GM23338 (cell line): ENCODE results near the gene PTPN5. TPM values are rescaled to one million over a fixed set of nuclear protein-coding genes. Genes with fewer than 3 reads are reported as not detected.

Source experiments
- ATAC-seq: fragments of 200-7000 bp; cut with Tn5 transposase; 3 replicates; pipeline ENCODE4 v1.9.1; 2020
- DNase-seq: peaks from one replicate; pipeline ENCODE4 v3.0.0-alpha.2; 2015; ENCODE audit warnings: low spot score
- H2AFZ ChIP-seq: fragments of 200-600 bp; sonication (generic); 2 replicates; pipeline ENCODE4 v1.8.0; 2016; ENCODE audit warnings: antibody characterized with exemption, mild to moderate bottlenecking, moderate library complexity
- H3F3A ChIP-seq: fragments of 200-600 bp; sonication (generic); replicated peaks from 2 replicates; pipeline ENCODE4 v1.8.0; 2017; ENCODE audit warnings: antibody characterized with exemption, mixed run types, low read depth
- H3K27ac ChIP-seq: fragments of 200-600 bp; sonication (generic); 2 replicates; pipeline ENCODE4 v1.6.1; 2016; ENCODE audit warnings: low read depth
- H3K27me3 ChIP-seq: fragments of 200-600 bp; sonication (generic); 2 replicates; pipeline ENCODE4 v1.8.0; 2016; ENCODE audit warnings: mild to moderate bottlenecking, mixed run types, moderate library complexity; ENCODE audit not compliant: insufficient read depth
- H3K36me3 ChIP-seq: fragments of 200-600 bp; sonication (generic); 2 replicates; pipeline ENCODE4 v1.8.0; 2016; ENCODE audit warnings: mild to moderate bottlenecking; ENCODE audit not compliant: insufficient read depth
- H3K4me1 ChIP-seq: fragments of 200-600 bp; sonication (generic); 2 replicates; pipeline ENCODE4 v1.8.0; 2016; ENCODE audit warnings: mild to moderate bottlenecking, moderate library complexity; ENCODE audit not compliant: insufficient read depth
- H3K4me2 ChIP-seq: fragments of 200-600 bp; sonication (generic); 2 replicates; pipeline ENCODE4 v1.7.1; 2017; ENCODE audit warnings: mixed run types
- H3K4me3 ChIP-seq: fragments of 200-600 bp; sonication (generic); 2 replicates; pipeline ENCODE4 v1.6.1; 2016; ENCODE audit warnings: mixed run types
- H3K79me2 ChIP-seq: fragments of 200-600 bp; sonication (generic); replicated peaks from 2 replicates; pipeline ENCODE4 v1.8.0; 2017; ENCODE audit warnings: mild to moderate bottlenecking; ENCODE audit not compliant: insufficient read depth
- H3K9me2 ChIP-seq: fragments of 200-600 bp; sonication (generic); 2 replicates; pipeline ENCODE4 v1.8.0; 2017; ENCODE audit not compliant: insufficient read depth
- H4K20me1 ChIP-seq: fragments of 200-600 bp; sonication (generic); replicated peaks from 2 replicates; pipeline ENCODE4 v1.8.0; 2017; ENCODE audit warnings: mild to moderate bottlenecking; ENCODE audit not compliant: insufficient read depth
- H3K27ac Mint-ChIP-seq: 2 replicates; pipeline ENCODE4 v1.8.0; 2020; ENCODE audit warnings: inconsistent platforms, mild to moderate bottlenecking, moderate library complexity, mixed read lengths
- H3K27me3 Mint-ChIP-seq: 3 replicates; pipeline ENCODE4 v1.8.0; 2022; ENCODE audit warnings: low read depth, mild to moderate bottlenecking, moderate library complexity, mixed read lengths, inconsistent platforms; ENCODE audit not compliant: insufficient read depth, poor library complexity
- H3K36me3 Mint-ChIP-seq: 3 replicates; pipeline ENCODE4 v1.8.0; 2021; ENCODE audit warnings: low read depth, mild to moderate bottlenecking, inconsistent platforms, moderate library complexity, mixed read lengths
- H3K4me1 Mint-ChIP-seq: 3 replicates; pipeline ENCODE4 v1.8.0; 2020; ENCODE audit warnings: mild to moderate bottlenecking, inconsistent platforms, mixed read lengths
- H3K4me3 Mint-ChIP-seq: 3 replicates; pipeline ENCODE4 v1.8.0; 2021; ENCODE audit warnings: moderate library complexity, mild to moderate bottlenecking, inconsistent platforms, mixed read lengths
- H3K9me3 Mint-ChIP-seq: 3 replicates; pipeline ENCODE4 v1.8.0; 2020; ENCODE audit warnings: moderate library complexity, mild to moderate bottlenecking, inconsistent platforms, mixed read lengths
- CREB1 ChIP-seq: fragments of 250-450 bp; sonication (Bioruptor Pico); IDR thresholded peaks from 2 replicates; pipeline ENCODE4 v1.5.0; 2020; ENCODE audit warnings: low read depth, mild to moderate bottlenecking, moderate library complexity
- EZH2phosphoT487 ChIP-seq: fragments of 200-600 bp; sonication (generic); IDR thresholded peaks from one replicate; pipeline ENCODE4 v1.8.1; 2018; ENCODE audit warnings: antibody characterized with exemption; ENCODE audit not compliant: unreplicated experiment
- NANOG ChIP-seq: IDR thresholded peaks from 2 replicates; pipeline ENCODE4 v1.6.1; 2016; ENCODE audit warnings: antibody characterized with exemption, borderline replicate concordance
- STAT1 ChIP-seq: IDR thresholded peaks from one replicate; pipeline ENCODE4 v1.6.1; 2016; ENCODE audit warnings: antibody characterized with exemption; ENCODE audit not compliant: unreplicated experiment
- ZNF114 ChIP-seq: fragments of 250-450 bp; sonication (Bioruptor Pico); IDR thresholded peaks from 2 replicates; pipeline ENCODE4 v1.5.0; 2020; ENCODE audit warnings: mild to moderate bottlenecking, moderate library complexity
- ZNF331 ChIP-seq: fragments of 250-450 bp; sonication (Bioruptor Pico); IDR thresholded peaks from 2 replicates; pipeline ENCODE4 v1.5.0; 2020; ENCODE audit warnings: low read depth, mild to moderate bottlenecking, moderate library complexity
- polyA plus RNA-seq: library from polyadenylated mRNA; unstranded; fragments of >200 nt; fragmentation: Nextera tagmentation; extraction: Ambion mirVana; gene quantifications from 2 replicates; pipeline ENCODE4 v1.2.1, GENCODE V29; 2016
- total RNA-seq: library from RNA; depleted of rRNA; stranded (reverse); fragments of >200 nt; shearing (Covaris generic); gene quantifications from 2 replicates; pipeline ENCODE4 v1.2.3, GENCODE V29; 2014
- TF ChIP-seq, protein P1 (sequence below): fragments of 250-450 bp; sonication (Bioruptor Pico); IDR thresholded peaks from 2 replicates; pipeline ENCODE4 v1.5.0; 2020; ENCODE audit warnings: mild to moderate bottlenecking, moderate library complexity
- TF ChIP-seq, protein P2 (sequence below), 2 experiments: fragments of 200-600 bp in 1 of 2; sonication (generic) in 1 of 2; conservative IDR thresholded peaks; 2 replicates each; pipeline versions ENCODE4 v1.5.1 to v1.6.1; 2016 to 2017; ENCODE audit warnings: antibody characterized with exemption in 2 of 2, low read depth in 2 of 2, mild to moderate bottlenecking in 2 of 2, moderate library complexity in 1 of 2

The PTPN5 gene
- total and polyA plus RNA-seq, 2 experiments from 2014 or later, result 3.7 to 5.7 TPM

GRCh38 chr11:18701614-18702216 is 89.9 kb downstream of the PTPN5 start (continued):
- TF ChIP-seq STAT1 (no peak), CREB1 (CRISPR knock-in tag) (no peak), ZNF114 (no peak), ZNF331 (CRISPR knock-in tag) (no peak), EZH2phosphoT487 (no peak), NANOG (no peak)
- TF ChIP-seq, protein P1, sequence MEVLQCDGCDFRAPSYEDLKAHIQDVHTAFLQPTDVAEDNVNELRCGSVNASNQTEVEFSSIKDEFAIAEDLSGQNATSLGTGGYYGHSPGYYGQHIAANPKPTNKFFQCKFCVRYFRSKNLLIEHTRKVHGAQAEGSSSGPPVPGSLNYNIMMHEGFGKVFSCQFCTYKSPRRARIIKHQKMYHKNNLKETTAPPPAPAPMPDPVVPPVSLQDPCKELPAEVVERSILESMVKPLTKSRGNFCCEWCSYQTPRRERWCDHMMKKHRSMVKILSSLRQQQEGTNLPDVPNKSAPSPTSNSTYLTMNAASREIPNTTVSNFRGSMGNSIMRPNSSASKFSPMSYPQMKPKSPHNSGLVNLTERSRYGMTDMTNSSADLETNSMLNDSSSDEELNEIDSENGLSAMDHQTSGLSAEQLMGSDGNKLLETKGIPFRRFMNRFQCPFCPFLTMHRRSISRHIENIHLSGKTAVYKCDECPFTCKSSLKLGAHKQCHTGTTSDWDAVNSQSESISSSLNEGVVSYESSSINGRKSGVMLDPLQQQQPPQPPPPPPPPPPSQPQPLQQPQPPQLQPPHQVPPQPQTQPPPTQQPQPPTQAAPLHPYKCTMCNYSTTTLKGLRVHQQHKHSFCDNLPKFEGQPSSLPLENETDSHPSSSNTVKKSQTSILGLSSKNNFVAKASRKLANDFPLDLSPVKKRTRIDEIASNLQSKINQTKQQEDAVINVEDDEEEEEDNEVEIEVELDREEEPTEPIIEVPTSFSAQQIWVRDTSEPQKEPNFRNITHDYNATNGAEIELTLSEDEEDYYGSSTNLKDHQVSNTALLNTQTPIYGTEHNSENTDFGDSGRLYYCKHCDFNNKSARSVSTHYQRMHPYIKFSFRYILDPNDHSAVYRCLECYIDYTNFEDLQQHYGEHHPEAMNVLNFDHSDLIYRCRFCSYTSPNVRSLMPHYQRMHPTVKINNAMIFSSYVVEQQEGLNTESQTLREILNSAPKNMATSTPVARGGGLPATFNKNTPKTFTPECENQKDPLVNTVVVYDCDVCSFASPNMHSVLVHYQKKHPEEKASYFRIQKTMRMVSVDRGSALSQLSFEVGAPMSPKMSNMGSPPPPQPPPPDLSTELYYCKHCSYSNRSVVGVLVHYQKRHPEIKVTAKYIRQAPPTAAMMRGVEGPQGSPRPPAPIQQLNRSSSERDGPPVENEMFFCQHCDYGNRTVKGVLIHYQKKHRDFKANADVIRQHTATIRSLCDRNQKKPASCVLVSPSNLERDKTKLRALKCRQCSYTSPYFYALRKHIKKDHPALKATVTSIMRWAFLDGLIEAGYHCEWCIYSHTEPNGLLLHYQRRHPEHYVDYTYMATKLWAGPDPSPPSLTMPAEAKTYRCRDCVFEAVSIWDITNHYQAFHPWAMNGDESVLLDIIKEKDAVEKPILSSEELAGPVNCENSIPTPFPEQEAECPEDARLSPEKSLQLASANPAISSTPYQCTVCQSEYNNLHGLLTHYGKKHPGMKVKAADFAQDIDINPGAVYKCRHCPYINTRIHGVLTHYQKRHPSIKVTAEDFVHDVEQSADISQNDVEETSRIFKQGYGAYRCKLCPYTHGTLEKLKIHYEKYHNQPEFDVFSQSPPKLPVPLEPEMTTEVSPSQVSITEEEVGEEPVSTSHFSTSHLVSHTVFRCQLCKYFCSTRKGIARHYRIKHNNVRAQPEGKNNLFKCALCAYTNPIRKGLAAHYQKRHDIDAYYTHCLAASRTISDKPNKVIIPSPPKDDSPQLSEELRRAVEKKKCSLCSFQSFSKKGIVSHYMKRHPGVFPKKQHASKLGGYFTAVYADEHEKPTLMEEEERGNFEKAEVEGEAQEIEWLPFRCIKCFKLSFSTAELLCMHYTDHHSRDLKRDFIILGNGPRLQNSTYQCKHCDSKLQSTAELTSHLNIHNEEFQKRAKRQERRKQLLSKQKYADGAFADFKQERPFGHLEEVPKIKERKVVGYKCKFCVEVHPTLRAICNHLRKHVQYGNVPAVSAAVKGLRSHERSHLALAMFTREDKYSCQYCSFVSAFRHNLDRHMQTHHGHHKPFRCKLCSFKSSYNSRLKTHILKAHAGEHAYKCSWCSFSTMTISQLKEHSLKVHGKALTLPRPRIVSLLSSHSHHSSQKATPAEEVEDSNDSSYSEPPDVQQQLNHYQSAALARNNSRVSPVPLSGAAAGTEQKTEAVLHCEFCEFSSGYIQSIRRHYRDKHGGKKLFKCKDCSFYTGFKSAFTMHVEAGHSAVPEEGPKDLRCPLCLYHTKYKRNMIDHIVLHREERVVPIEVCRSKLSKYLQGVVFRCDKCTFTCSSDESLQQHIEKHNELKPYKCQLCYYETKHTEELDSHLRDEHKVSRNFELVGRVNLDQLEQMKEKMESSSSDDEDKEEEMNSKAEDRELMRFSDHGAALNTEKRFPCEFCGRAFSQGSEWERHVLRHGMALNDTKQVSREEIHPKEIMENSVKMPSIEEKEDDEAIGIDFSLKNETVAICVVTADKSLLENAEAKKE (CRISPR knock-in tag), result no peak

- no peak for DNase-seq
- Histone ChIP-seq H3K27ac (no peak overlapping the region), H3K79me2 (no peaks in the 10 kb centered on the region), H2AFZ (no peak overlapping the region), H3K4me1 (peaks cover 12% of the 10 kb centered on the region; the same call in 1 of the 2 replicates), H3F3A (0 out of 2 replicates have a peak, but pooled peaks cover 2% of the 10 kb centered on the region), H3K4me3 (no peak overlapping the region), H3K27me3 (peaks cover 29% of the 10 kb centered on the region), H4K20me1 (no peaks in the 10 kb centered on the region), H3K4me2 (no peak overlapping the region), H3K9me2 (no peaks in the 10 kb centered on the region), H3K36me3 (no peaks in the 10 kb centered on the region)
- peaks cover 14% of the 10 kb centered on the region; the same call in 2 of the 3 replicates for H3K4me1 Mint-ChIP-seq
- H3K27ac Mint-ChIP-seq, result no peak overlapping the region
- no peak for TF ChIP-seq ZNF331 (CRISPR knock-in tag)
- TF ChIP-seq, protein P2, sequence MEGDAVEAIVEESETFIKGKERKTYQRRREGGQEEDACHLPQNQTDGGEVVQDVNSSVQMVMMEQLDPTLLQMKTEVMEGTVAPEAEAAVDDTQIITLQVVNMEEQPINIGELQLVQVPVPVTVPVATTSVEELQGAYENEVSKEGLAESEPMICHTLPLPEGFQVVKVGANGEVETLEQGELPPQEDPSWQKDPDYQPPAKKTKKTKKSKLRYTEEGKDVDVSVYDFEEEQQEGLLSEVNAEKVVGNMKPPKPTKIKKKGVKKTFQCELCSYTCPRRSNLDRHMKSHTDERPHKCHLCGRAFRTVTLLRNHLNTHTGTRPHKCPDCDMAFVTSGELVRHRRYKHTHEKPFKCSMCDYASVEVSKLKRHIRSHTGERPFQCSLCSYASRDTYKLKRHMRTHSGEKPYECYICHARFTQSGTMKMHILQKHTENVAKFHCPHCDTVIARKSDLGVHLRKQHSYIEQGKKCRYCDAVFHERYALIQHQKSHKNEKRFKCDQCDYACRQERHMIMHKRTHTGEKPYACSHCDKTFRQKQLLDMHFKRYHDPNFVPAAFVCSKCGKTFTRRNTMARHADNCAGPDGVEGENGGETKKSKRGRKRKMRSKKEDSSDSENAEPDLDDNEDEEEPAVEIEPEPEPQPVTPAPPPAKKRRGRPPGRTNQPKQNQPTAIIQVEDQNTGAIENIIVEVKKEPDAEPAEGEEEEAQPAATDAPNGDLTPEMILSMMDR (conservative IDR thresholded peaks at IDR 0.05; ENCODE audit: low read depth in 2 of 2), result no peak
- H3K9me3 Mint-ChIP-seq, result no peaks in the 10 kb centered on the region
- no peak overlapping the region; the same call in 2 of the 3 replicates for H3K4me3 Mint-ChIP-seq
- peaks cover 13% of the 10 kb centered on the region for H3K27me3 Mint-ChIP-seq
- no peak for ATAC-seq
- no peaks in the 10 kb centered on the region; the same call in 2 of the 3 replicates for H3K36me3 Mint-ChIP-seq
Measured at GRCh38 chr11:18700872-18701271, 90.7 kb downstream of the PTPN5 start.
